Esophagus squamous epithelium (tissue), 4 donors: ENCODE measurements around the gene ACSS2.

Experiments used
- CTCF ChIP-seq, 6 experiments: fragments of 450-650 bp in 4 of 6; fragments of 200-600 bp in 2 of 6; sonication (generic) in 2 of 6; IDR thresholded peaks; one replicate each; pipeline ENCODE4 v1.5.1; 2016 to 2019; ENCODE audit warnings: antibody characterized with exemption in 6 of 6, mild to moderate bottlenecking in 4 of 6, moderate library complexity in 4 of 6
- POLR2A ChIP-seq, 4 donors: fragments of 450-650 bp; IDR thresholded peaks; one replicate each; pipeline ENCODE4 v1.6.1; 2017; ENCODE audit warnings: antibody characterized with exemption in 4 of 4, mild to moderate bottlenecking in 4 of 4, moderate library complexity in 3 of 4

- TF ChIP-seq CTCF (IDR thresholded peaks at IDR 0.05) (no peak), POLR2A (IDR thresholded peaks at IDR 0.05) (no peak)
Measured at GRCh38 chr20:34915131-34915530, 38.7 kb downstream of the ACSS2 start.
